OCI-LY7 (cell line): ENCODE results near the gene SENP5. TPM values are rescaled to one million over a fixed set of nuclear protein-coding genes. Genes with fewer than 3 reads are reported as not detected.
A peak's percentile ranks its signal among the peaks of the same experiment; 100 is the strongest.

ENCODE experiments used
- BruUV-seq: library from RNA; stranded (reverse); fragments of 400-500 nt; replicated peaks from 2 replicates; lab custom pipeline; 2021; lab: Mats Ljungman, UMichigan
- CTCF ChIA-PET: fragments of 300-600 bp; sonication (Branson Sonifier 250); formaldehyde crosslinking; loops from one replicate; lab custom pipeline; 2022; ENCODE audit warnings: antibody characterized with exemption; ENCODE audit not compliant: unreplicated experiment; lab: Charles Lee
- POLR2A ChIA-PET: fragments of 300-600 bp; sonication (Branson Sonifier 250); formaldehyde crosslinking; loops from one replicate; lab custom pipeline; 2022; ENCODE audit warnings: antibody characterized with exemption; lab: Charles Lee
- DNase-seq: peaks from one replicate; pipeline ENCODE4 v3.0.0-alpha.2; 2015; ENCODE audit warnings: low spot score
- H2AFZ ChIP-seq: fragments of 200-600 bp; sonication (generic), shearing (Covaris generic); 2 replicates; pipeline ENCODE4 v1.6.1; 2014; ENCODE audit warnings: mild to moderate bottlenecking, antibody characterized with exemption, low read length, moderate library complexity
- H3K27ac ChIP-seq: fragments of 200-600 bp; sonication (generic); 2 replicates; pipeline ENCODE4 v1.5.1; 2014; ENCODE audit warnings: mixed run types, low read depth, mild to moderate bottlenecking, moderate library complexity, low read length, inconsistent platforms; ENCODE audit not compliant: poor library complexity, severe bottlenecking
- H3K36me3 ChIP-seq: fragments of 200-600 bp; sonication (generic); 2 replicates; pipeline ENCODE4 v1.6.1; 2014; ENCODE audit warnings: mild to moderate bottlenecking, antibody characterized with exemption, low read length, moderate library complexity, mixed read lengths; ENCODE audit not compliant: insufficient read depth
- H3K4me1 ChIP-seq: fragments of 200-600 bp; sonication (generic); 2 replicates; pipeline ENCODE4 v1.5.1; 2014; ENCODE audit warnings: mild to moderate bottlenecking, low read length; ENCODE audit not compliant: insufficient read depth, poor library complexity, severe bottlenecking
- H3K4me2 ChIP-seq: fragments of 200-600 bp; sonication (generic); 2 replicates; pipeline ENCODE4 v1.6.1; 2014; ENCODE audit warnings: mild to moderate bottlenecking, low read length
- H3K4me3 ChIP-seq: fragments of 200-600 bp; sonication (generic); 2 replicates; pipeline ENCODE4 v1.5.1; 2014; ENCODE audit warnings: mild to moderate bottlenecking, low read depth, low read length; ENCODE audit not compliant: poor library complexity, severe bottlenecking
- H3K79me2 ChIP-seq: fragments of 200-600 bp; sonication (generic); 2 replicates; pipeline ENCODE4 v1.6.1; 2016; ENCODE audit warnings: low read depth, mild to moderate bottlenecking, low read length, moderate library complexity, mixed read lengths; ENCODE audit not compliant: insufficient read depth
- H3K9me2 ChIP-seq: fragments of 200-600 bp; sonication (generic); 2 replicates; pipeline ENCODE4 v1.6.1; 2016; ENCODE audit warnings: mild to moderate bottlenecking, low read length, mixed read lengths; ENCODE audit not compliant: insufficient read depth
- H3K9me3 ChIP-seq: fragments of 200-600 bp; sonication (generic); 2 replicates; pipeline ENCODE4 v1.6.1; 2014; ENCODE audit warnings: mild to moderate bottlenecking, mixed run types, low read length, mixed read lengths
- H4K20me1 ChIP-seq: fragments of 200-600 bp; sonication (generic); 2 replicates; pipeline ENCODE4 v1.6.1; 2014; ENCODE audit warnings: mild to moderate bottlenecking, antibody characterized with exemption, low read length, moderate library complexity, mixed read lengths; ENCODE audit not compliant: insufficient read depth
- CTCF ChIP-seq: fragments of 200-600 bp; sonication (generic); conservative IDR thresholded peaks from 2 replicates; pipeline ENCODE4 v1.5.1; 2014; ENCODE audit warnings: mild to moderate bottlenecking, antibody characterized with exemption, low read length, moderate library complexity, mixed read lengths
- EZH2phosphoT487 ChIP-seq: fragments of 200-600 bp; sonication (generic); IDR thresholded peaks from 2 replicates; pipeline ENCODE4 v1.6.1; 2018; ENCODE audit warnings: low read depth, borderline replicate concordance, mild to moderate bottlenecking, mixed run types, antibody characterized with exemption, low read length, moderate library complexity, mixed read lengths
- intact Hi-C: fragments of 100-400 bp; cut with micrococcal nuclease; formaldehyde crosslinking; loops from one replicate; pipeline ENCODE4 v1.10.0; 2022; ENCODE audit not compliant: unreplicated experiment
- total RNA-seq, 2 experiments: library from RNA; depleted of rRNA in 1 of 2; stranded (reverse); fragments of >200 nt in 1 of 2; shearing (Covaris generic) in 1 of 2; gene quantifications; 2 replicates each; pipeline ENCODE4 v1.2.3, GENCODE V29; 2014 to 2022

SENP5 gene
- total RNA-seq, 2 experiments from 2014 or later, result 40.2 to 42.9 TPM

GRCh38 chr3:196970547-196971093 lies 102.9 kb downstream of the SENP5 start:
- no peaks in the 10 kb centered on the region for H3K9me3 ChIP-seq
- no peak for TF ChIP-seq EZH2phosphoT487
- TF ChIP-seq CTCF, result no peak
- peaks cover 8% of the 10 kb centered on the region for H3K4me1 ChIP-seq
- BruUV-seq, result no TSS peak
- no peak overlapping the region for H3K4me3 ChIP-seq
- DNase-seq, result no peak
- H4K20me1 ChIP-seq, result no peaks in the 10 kb centered on the region
- H3K4me2 ChIP-seq, result no peak overlapping the region
- H3K36me3 ChIP-seq, result no peaks in the 10 kb centered on the region
- H3K9me2 ChIP-seq, result no peaks in the 10 kb centered on the region
- ChIA-PET POLR2A (interaction anchor here (0.6 kb wide), 2 partner anchors 53 to 702 kb away, joined by 3 read pairs; no protein-coding TSS in a partner anchor), CTCF (no interaction called here)
- no peak overlapping the region for H2AFZ ChIP-seq
- intact Hi-C loops, result loop anchor here (1.0 kb wide), 1 partner anchor 132 kb away; no protein-coding TSS in a partner anchor
- no peaks in the 10 kb centered on the region for H3K79me2 ChIP-seq
- no peak overlapping the region for H3K27ac ChIP-seq

GRCh38 chr3:196971094-196971698 lies 103.5 kb downstream of the SENP5 start:
- H3K4me3 ChIP-seq, result no peak overlapping the region
- TF ChIP-seq CTCF (no peak), EZH2phosphoT487 (no peak)
- no peak overlapping the region for H2AFZ ChIP-seq
- H3K9me3 ChIP-seq, result no peaks in the 10 kb centered on the region
- DNase-seq, result peak; percentile 11
- H3K4me2 ChIP-seq, result no peak overlapping the region
- H3K27ac ChIP-seq, result no peak overlapping the region
- H3K79me2 ChIP-seq, result no peaks in the 10 kb centered on the region
- BruUV-seq, result no TSS peak
- H3K9me2 ChIP-seq, result no peaks in the 10 kb centered on the region
- intact Hi-C loops, result no loop called here
- ChIA-PET CTCF (no interaction called here), POLR2A (no interaction called here)
- peaks cover 8% of the 10 kb centered on the region for H3K4me1 ChIP-seq
- H3K36me3 ChIP-seq, result no peaks in the 10 kb centered on the region
- H4K20me1 ChIP-seq, result no peaks in the 10 kb centered on the region

GRCh38 chr3:196974661-196975060 lies 106.9 kb downstream of the SENP5 start:
- H4K20me1 ChIP-seq, result no peaks in the 10 kb centered on the region
- no peak overlapping the region for H3K4me3 ChIP-seq
- ChIA-PET CTCF (no interaction called here), POLR2A (interaction anchor here (0.7 kb wide), 2 partner anchors 25 to 373 kb away, joined by 3 read pairs; no protein-coding TSS in a partner anchor)
- peaks cover 4% of the 10 kb centered on the region for H3K4me1 ChIP-seq
- H3K9me3 ChIP-seq, result no peaks in the 10 kb centered on the region
- DNase-seq, result no peak
- H2AFZ ChIP-seq, result no peak overlapping the region
- no peak for TF ChIP-seq CTCF
- TF ChIP-seq EZH2phosphoT487, result no peak
- H3K9me2 ChIP-seq, result no peaks in the 10 kb centered on the region
- intact Hi-C loops, result no loop called here
- BruUV-seq, result no TSS peak
- H3K27ac ChIP-seq, result no peak overlapping the region
- H3K36me3 ChIP-seq, result no peaks in the 10 kb centered on the region
- H3K79me2 ChIP-seq, result no peaks in the 10 kb centered on the region
- no peak overlapping the region for H3K4me2 ChIP-seq
